ENCODE data around the gene SGK1.

DNA sequence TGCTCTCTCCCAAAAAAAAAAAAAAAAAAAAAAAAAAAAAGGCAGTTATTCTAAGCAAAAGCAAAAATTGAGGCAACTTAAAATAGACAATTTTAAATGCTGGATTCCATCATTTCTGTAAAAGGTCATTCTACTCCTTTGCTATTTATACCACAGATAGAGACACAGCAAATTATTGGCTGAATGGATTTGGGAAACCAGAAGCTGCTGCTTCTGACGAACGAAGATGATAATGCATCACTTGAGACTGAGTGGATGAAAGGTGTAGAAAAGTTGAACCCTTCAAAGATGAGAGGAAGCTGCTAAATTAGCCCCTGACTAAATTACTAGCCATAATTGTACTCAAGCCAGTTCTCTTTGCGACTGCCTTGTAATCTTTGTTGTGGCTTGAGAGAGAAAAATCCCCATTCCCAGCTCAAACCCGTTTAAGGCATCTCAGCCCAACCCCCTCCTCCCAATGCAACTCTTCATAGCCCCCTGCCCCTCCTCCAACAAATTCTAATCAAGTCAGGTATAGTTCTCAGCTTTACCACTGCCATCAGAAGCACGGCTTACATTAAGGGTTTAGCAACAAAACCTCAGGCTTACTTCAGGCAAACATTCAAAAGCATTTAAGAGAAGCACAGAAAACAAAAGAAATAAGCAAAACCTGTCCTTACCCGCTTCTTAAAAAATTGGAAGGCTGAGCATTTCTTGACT is 1.0 kb downstream of the SGK1 start:
- TF ChIP-seq POLR2A (IDR thresholded peaks at IDR 0.05; ENCODE audit: low read depth, low read length) (no peak), POLR2AphosphoS5 (IDR thresholded peaks at IDR 0.05; ENCODE audit: low read depth, low read length) (no peak), PAX5 (IDR thresholded peaks at IDR 0.05; ENCODE audit: insufficient read depth, low read length, severe bottlenecking) (no peak), TAF1 (IDR thresholded peaks at IDR 0.05; ENCODE audit: low read depth, low read length) (no peak), POU2F2 (IDR thresholded peaks at IDR 0.05; ENCODE audit: low read depth, low read length) (no peak)
